ENCODE data around the gene PRKG1.

PRKG1 gene

GRCh38 chr10:52256832-52257691 is 1182.8 kb downstream of the PRKG1 start:
- no peak for DNase-seq

GRCh38 chr10:52257692-52258075 is 1183.4 kb downstream of the PRKG1 start:
- DNase-seq = no peak

DNA sequence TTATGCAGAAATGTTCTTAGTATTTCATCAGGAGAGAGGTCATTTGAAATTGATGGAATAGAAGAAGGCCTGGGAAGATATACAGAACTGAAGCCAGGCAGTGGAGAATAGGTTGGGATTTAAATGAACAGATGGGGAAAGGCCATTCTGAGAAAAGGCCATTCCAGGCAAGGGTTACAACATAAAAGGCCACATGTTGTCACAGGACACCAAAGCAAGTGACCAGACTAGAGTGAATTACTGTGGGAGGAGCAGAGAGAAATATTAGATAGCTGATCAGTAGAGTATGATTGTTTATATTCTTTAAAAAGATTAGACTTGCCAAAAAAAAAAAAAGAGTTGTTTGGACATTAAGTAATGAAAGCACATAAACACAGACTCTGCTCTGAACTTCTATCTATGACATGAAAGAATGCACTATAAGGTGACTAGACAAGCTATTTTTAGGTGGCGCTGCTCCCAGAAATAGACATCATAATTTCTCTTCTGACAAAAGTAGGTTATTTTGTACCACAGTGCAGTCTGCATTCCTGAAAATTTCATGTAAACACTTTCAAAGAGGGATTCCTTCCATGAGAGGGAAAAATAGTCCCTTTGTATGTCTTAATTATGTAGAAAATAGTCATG is 1184.6 kb downstream of the PRKG1 start:
- DNase-seq = no peak

DNA sequence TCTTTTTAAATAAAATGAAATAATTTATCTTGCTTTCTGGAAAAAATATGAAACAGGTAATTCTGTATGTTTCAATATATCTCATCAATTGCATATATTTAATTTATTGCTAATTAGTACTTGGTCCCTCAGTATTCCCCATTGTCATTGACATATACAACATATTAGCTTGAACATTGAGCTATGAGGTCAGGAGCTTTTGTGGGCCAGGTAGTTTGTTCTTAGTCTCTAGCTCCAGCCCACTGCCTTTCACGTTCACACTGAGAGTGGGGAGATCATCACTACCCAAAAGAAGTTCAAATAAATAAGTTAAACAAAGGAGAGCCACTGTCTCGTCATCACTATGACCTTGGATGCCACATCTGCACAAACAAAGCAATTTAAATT is 1185.1 kb downstream of the PRKG1 start:
- no peak for DNase-seq

DNA sequence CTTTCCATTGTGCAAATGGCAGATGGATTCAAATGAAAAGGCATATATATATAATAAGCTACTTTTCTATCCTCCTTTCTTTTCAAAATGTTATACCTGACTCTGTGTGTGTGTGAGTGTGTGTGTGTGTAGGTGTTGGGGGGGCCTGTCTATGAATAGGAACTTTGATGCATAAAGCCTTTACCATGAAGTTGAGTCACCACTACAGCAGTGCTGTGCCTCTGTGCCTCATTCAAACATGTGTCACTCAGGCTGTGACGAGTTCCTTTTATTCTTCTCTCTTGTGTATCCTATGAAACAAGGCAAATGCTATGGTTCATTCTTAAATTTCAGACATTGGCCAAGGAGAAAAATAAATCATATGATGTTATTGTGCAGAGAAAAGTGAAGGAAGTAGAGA is 1187.1 kb downstream of the PRKG1 start:
- no peak for DNase-seq

GRCh38 chr10:52265131-52265926 is 1191.0 kb downstream of the PRKG1 start:
- DNase-seq = no peak

GRCh38 chr10:52266858-52267257 is 1192.6 kb downstream of the PRKG1 start:
- DNase-seq = no peak

DNA sequence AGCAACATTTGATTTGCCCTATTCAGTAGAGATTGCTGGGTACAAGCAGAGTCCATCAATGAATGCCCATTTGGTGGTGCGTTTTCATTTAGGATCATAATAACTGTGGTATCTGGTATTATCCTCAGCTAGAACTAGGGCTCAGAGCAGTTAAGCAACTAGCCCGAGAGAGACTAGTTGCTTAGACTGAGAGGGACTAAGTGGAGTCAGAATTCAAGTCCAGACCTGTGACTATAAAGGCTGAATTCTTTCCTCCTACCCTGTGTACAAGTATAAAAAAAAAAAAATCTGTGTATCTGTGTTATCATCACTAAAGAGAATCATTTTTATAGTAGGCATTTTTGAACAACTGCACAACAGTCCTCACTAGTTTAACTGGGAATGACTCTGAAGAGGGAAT is 1194.5 kb downstream of the PRKG1 start:
- no peak for DNase-seq

- no peak for DNase-seq
These were observed 1194.9 kb downstream of the PRKG1 start for GRCh38 chr10:52269233-52269632.

GRCh38 chr10:52276163-52276562 is 1201.9 kb downstream of the PRKG1 start:
- no peak for DNase-seq

- DNase-seq = no peak
These were observed 1202.7 kb downstream of the PRKG1 start for GRCh38 chr10:52276986-52277385.

DNA sequence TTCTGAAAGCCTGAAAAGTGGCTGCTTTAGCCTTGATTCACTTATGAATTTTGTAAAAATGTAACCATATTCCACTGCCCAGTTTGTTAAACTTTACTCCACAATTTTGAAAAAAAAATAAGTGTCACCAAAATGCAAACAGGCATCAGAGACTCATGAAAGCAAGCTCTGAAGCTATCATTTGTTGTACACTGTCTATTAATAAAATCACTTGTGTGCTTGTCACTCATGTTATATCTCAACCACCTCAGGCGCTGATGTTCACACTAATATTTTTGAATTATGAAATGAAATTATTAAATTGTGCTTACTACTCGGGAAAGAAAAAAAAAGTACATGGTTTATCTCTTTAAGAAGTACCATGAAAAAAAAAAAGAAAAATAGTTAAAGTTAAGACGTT is 1205.3 kb downstream of the PRKG1 start:
- DNase-seq = no peak

DNA sequence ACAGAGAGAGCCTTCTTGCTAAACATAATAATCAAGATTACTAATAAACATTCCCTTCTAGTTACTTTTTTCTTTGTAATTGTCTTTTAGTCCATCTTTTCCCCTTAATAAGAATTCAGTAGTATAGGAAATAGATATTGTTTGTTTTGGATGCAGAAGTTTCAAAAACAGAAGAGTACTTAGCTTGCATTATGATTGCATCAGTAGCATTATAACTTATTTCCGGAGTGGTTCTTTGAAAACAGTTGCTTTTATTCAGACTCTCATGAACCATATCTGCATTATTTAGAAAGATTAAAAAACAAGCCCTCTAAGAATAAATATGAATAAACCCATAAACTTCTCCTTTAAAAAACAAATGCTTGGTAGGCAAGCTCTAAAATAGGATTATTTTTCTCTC is 1205.8 kb downstream of the PRKG1 start:
- DNase-seq = no peak

DNA sequence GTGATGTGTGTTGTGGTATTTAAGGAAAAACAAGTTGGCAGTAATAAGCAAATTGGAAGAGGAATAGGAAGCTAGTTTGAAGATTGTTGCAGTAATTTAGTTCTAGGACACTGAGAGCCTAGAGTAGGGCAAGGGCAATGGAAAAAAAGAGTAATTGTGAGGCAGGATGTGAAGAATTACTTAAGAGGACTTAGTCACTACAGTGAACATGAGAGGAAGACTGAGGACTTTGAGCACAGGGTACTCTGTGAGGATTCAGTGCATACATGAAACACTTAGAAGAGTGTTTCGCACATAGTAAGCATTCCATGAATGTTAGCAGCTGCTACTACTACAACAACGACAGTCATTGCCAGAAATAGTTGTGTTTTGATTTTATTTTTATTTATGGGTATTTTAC is 1208.9 kb downstream of the PRKG1 start:
- no peak for DNase-seq

- DNase-seq = no peak
These were observed 1210.2 kb downstream of the PRKG1 start for GRCh38 chr10:52284416-52285013.

GRCh38 chr10:52287866-52288265 is 1213.6 kb downstream of the PRKG1 start:
- no peak for DNase-seq

DNA sequence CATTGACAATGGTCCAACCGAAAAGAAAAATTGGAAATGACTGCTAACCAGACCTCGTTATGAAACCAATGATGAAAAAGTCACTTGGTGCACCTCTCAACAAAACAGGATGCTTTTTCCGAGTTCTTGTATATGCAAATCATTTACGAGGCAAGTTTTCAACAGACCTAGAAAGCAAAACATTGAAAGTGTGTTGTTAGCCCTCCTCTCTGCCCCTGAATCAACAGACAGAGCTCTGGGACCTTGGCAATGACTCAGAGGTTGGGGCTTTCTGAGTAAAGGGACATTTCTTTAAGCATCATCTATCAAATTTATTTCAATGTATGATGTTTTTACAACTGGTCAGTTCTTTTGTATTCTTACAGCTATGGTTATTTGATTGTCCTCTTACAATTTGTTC is 1223.5 kb downstream of the PRKG1 start:
- DNase-seq = no peak

- DNase-seq = no peak
These were observed 1226.5 kb downstream of the PRKG1 start for GRCh38 chr10:52300599-52301277.

DNA sequence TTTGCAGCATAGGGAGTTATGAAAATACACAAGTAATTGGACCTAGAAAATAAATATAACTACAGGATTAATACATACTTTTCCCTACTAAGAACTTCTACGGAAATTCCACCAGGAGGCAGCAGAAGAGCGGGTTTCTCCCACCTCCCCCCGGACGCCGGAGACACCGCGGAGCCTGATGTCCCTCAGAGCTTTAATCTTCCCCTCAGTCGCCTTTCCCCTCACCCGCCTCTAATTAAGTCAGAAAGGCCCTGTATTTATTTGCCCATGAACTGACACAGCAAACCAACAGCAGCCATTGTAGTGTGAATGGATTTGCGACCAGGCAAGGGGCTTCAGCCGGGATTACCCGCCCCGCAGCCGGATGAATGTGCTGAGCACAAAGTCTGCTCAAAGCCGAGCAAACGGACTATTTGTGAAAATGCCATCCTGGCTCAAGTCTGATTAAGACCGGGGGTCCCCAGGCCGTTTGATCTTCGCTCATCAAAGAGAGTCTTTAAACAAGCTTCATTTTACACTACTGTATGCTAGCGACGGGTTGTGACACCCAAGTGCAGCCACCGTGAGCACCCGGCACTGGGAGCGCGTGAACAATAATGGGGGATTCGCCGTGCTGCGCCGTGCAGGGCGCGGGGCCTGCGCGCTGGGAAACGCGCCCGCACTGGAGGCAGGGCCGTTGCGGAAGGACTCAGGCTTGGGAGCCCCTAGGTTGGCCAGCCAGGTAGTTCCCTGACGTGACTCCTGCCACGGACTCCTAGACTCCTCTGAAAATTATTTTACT is 1234.2 kb downstream of the PRKG1 start:
- no peak for DNase-seq

- no peak for DNase-seq
These were observed 1238.6 kb downstream of the PRKG1 start for GRCh38 chr10:52312942-52313255.

DNA sequence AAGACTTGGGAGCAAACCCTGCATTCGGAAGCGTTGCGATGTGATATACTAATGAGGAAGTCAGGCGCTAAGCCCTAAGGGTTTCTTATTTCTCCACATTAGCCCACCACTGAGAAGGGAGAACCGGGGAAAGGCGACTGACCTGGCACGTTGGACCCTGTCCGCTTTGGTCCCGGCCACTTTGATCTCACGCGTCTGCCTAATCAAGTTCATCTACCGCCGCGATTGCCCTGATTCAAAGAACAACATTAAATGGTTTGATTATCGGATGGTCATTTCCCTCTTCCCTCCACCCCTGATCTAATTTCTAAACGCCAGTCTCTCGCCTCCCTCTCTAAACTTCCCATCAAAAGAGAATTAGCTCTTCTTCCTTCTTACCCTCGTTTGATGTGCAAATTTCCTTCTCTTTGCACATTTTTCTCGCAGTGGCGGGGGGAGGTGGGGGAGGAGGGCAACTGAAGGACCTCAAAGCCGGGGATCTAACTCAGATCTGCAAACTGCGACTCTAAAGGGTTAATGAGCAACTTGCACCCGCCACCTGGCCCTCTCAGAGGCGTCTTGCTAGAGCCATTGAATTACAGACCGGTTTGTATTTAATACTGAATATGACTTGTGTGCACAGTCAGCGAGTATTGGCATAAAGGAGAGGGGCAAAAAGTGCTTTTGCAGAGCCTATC is 1239.1 kb downstream of the PRKG1 start:
- DNase-seq = no peak
